ENCODE data around the gene IPO8.
"Not testable (repeated sequence)": the region's sequence is repeated elsewhere in the genome, so short reads cannot be mapped to it uniquely, and the experiment has no call there.

Gene IPO8

GRCh38 chr12:30603129-30603528 is 92.5 kb downstream of the IPO8 start:
- DNase-seq = no peak

DNA sequence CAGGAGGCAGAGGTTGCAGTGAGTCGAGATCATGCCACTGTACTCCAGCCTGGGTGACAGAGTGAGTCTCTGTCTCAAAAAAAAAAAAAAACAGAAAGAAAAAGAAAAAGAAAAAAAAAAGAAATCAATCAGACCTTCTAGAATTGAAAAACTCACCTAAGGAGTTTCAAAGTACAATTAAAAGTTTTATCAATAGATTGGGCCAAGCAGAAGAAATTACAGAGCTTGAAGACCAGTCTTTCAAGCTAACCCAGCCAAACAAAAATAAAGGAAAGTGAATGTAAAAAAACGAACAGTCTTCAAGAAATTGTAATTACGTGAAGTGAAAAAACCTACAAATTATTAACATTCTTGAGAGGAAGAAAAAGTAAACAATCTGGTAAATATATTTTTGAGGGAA is 93.0 kb downstream of the IPO8 start:
- no peak for DNase-seq

DNA sequence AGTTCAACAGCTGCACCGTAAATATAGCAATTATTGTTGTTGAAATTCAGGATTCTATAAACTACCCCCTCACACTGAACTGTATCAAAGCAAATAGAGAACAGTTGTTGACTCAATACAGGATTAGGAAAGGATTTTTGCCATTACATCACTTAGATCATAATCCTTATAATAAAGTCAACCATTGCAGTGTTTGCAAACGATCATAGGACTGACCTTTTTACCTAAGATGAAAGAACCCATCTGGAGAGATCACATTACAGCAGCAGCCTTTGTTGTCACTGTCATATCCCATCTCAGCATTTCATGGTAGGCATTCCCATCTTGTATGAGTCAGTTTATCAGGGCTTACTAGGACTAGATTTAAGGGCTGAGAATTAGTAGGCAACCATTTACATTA is 96.1 kb downstream of the IPO8 start:
- no peak for DNase-seq

DNA sequence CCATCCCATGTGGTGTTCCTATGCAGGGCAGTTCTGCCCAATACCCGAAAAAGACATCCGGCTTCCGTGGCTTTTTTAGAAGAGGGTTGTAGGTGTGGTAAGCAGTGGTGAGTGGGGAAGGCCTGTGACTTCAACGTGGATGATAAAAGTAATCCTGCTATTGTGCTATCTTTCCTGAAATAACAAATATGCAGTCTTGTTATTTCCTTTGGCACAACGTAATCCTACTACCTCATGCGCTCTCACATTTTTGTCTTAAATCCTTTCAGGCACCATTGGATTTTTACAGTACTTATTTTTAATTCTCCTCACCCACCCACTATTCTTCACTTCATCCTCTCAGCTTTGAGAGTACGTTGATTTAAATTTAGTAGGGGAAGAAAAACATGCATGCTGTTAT is 96.8 kb downstream of the IPO8 start:
- no peak for DNase-seq

DNA sequence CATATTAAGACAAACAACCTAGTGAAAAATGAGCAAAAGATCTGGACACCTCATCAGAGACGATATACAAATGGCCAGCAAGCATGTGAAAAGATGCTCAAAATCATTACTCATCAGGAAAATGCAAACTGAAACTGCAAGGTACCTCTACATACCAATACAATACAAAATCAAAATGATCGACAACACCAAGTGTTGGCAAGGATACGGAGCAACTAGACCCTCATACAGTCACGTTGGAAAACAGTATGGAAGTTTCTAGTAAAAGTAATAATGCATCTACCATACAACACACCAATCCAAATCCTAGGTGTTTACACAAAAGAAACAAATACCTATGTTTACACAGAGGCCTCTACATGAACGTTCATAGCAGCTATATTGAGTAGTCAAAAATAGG is 99.9 kb downstream of the IPO8 start:
- no peak for DNase-seq

GRCh38 chr12:30594509-30594908 is 101.2 kb downstream of the IPO8 start:
- no peak for DNase-seq

GRCh38 chr12:30588572-30588971 is 107.1 kb downstream of the IPO8 start:
- not testable (repeated sequence) for DNase-seq

DNA sequence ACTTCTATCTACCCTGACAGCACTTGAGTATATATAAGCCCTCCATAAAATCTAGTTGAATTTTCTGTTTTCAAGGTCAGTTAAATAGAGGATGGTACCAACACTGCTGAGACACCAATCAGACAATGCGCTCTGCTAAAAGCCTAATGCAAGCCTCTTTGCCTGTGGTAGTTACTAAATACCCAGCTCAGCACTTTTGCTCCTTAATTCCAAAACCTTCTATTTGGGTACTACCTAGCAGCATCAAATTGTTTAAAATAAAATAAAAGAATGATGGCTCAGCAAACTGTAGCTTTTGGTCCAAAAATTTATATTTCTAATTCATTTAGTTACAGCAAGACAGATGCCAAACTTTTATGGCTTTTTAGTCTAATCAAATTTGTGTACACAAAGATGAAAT is 107.9 kb downstream of the IPO8 start:
- no peak for DNase-seq

- no peak for DNase-seq
Observed at GRCh38 chr12:30585877-30586276, 109.8 kb downstream of the IPO8 start.

- DNase-seq = no peak
Observed at GRCh38 chr12:30582943-30583342, 112.7 kb downstream of the IPO8 start.

GRCh38 chr12:30580344-30580743 is 115.3 kb downstream of the IPO8 start:
- DNase-seq = no peak
